GM13976 (cell line): ENCODE results near the gene ABHD5.

Source experiments
- DNase-seq: peaks from one replicate; pipeline ENCODE4 v3.0.0; 2012; ENCODE audit warnings: low spot score
- in situ Hi-C: fragments of 300-500 bp; cut with MboI; formaldehyde crosslinking; loops from one replicate; pipeline ENCODE4 v1.12.0; 2022; ENCODE audit warnings: low sequenced_read_pairs, mixed read lengths, inconsistent platforms; ENCODE audit not compliant: unreplicated experiment
- TF ChIP-seq, protein P1 (sequence below): IDR thresholded peaks from 2 replicates; pipeline ENCODE4 v1.5.1; 2012; ENCODE audit warnings: borderline replicate concordance, mild to moderate bottlenecking; ENCODE audit not compliant: insufficient read depth; ENCODE audit errors: extremely low read depth, missing control alignments, control extremely low read depth

Gene ABHD5

DNA sequence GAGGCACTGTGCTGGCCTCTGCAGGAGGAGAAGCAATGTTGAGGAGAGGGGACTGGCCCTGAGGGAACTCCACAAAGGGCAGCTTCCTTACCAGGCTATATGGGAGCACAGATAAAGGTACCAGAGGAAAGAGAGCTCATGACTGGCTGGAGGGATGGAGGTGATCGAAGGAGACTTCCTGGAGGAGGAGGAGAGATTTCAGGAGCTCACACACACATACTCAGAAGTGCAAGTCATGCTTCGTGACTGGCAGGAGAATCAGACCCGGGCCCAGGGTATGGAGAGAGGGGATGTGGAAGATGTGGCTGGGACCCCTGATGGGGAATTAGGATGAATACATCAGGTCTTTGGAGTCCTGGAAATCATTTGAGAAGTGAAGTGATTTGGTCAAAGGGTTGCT, 85.4 kb downstream of the ABHD5 start:
- in situ Hi-C loops = no loop called here
- TF ChIP-seq, protein P1, sequence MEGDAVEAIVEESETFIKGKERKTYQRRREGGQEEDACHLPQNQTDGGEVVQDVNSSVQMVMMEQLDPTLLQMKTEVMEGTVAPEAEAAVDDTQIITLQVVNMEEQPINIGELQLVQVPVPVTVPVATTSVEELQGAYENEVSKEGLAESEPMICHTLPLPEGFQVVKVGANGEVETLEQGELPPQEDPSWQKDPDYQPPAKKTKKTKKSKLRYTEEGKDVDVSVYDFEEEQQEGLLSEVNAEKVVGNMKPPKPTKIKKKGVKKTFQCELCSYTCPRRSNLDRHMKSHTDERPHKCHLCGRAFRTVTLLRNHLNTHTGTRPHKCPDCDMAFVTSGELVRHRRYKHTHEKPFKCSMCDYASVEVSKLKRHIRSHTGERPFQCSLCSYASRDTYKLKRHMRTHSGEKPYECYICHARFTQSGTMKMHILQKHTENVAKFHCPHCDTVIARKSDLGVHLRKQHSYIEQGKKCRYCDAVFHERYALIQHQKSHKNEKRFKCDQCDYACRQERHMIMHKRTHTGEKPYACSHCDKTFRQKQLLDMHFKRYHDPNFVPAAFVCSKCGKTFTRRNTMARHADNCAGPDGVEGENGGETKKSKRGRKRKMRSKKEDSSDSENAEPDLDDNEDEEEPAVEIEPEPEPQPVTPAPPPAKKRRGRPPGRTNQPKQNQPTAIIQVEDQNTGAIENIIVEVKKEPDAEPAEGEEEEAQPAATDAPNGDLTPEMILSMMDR = no peak
- no peak for DNase-seq

DNA sequence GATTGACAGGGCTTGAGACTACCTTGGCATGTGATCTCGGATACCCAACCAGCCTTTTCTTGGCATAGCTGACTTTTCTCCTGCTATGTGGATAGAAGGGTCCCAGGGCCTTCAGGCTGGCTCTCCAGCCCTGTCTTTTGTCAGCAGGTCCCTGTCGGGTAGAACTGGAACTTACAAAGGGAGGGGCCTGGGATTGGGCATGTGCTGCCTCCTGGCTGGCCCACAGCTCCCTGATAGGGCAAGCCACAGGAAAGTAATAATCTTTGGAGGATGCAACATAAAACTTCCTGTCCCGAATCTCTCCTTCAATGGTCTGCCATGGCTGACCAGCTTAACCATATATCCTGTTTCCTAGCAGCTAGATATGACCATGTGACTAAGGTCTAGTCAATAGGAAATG, 89.1 kb downstream of the ABHD5 start:
- TF ChIP-seq, protein P1 = no peak
- in situ Hi-C loops = no loop called here

DNA sequence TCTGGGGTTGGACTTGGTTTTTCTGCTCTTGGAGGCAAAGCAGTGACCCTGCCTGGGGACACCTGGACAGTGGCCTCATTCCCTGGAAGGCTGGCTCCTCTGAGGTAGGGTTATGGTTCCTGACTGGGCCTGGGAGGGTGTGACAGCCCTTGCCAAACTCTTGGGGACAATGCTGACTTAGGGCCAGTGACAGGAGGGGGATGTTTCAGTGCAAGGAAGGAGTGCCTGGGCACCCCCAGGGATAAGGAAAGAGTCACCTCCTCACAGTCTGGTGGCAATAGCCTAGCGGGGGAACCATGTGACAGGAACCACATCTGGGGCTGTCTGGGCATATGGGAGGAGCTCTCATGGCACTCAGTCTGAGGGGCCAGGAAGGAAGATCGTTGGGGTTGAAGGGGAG, 91.8 kb downstream of the ABHD5 start:
- in situ Hi-C loops = no loop called here
- TF ChIP-seq, protein P1 = no peak
- DNase-seq = no peak

More for the DNA sequence above, 89.1 kb downstream of the ABHD5 start:
- no peak for DNase-seq
